ENCODE measurements around the gene TSC2.

TSC2 gene

DNA sequence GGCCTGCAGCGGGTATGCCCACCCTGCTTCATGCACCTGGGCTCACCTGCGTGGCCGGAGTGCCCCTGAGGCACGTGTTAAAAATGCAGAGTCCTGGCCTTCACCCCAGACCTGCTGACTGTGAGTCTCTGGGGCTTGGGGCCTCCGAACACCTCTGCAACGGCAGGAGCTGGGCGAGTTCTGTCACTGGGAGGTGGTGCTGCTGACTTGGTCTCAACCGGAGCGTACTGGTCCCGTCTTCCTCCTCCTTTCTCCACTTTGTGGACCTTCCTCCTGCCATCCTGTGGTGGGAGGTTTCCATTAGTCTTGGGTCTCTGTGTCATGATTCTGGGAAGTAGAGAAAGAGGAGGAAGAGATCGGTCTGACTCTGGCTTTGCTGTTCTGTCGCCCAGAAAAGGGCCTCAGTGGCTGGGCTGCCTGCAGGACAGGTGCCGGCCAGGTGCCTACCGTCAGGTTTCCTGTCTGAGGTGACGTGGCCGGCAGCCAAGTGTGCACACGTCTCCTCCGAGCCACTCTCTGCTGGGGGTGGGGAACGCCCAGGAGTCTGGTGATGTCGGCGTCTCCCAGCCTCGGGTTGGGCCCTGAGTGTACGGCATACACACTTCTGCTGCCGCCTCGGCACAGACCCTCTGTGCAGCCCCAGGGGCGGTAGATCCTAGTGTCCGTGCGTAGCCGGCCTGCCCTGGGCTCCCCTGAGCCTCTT, 6.9 kb downstream of the TSC2 start:
- TF ChIP-seq POLR2A (IDR thresholded peaks at IDR 0.05; ENCODE audit: low read depth, low read length), result no peak
- TF ChIP-seq TAF1 (IDR thresholded peaks at IDR 0.05; ENCODE audit: borderline replicate concordance, low read depth, low read length), result no peak
- TF ChIP-seq POLR2AphosphoS5 (IDR thresholded peaks at IDR 0.05; ENCODE audit: low read depth, low read length), result no peak
- no peak for FAIRE-seq
- DNase-seq (ENCODE audit: insufficient read length), result no peak

- no peak for DNase-seq (ENCODE audit: insufficient read length)
- FAIRE-seq, result no peak
- no peak for TF ChIP-seq POLR2AphosphoS5 (IDR thresholded peaks at IDR 0.05; ENCODE audit: low read depth, low read length)
- no peak for TF ChIP-seq POLR2A (IDR thresholded peaks at IDR 0.05; ENCODE audit: low read depth, low read length)
- TF ChIP-seq TAF1 (IDR thresholded peaks at IDR 0.05; ENCODE audit: borderline replicate concordance, low read depth, low read length), result no peak
These were observed 8.3 kb downstream of the TSC2 start for GRCh38 chr16:2056077-2056476.

DNA sequence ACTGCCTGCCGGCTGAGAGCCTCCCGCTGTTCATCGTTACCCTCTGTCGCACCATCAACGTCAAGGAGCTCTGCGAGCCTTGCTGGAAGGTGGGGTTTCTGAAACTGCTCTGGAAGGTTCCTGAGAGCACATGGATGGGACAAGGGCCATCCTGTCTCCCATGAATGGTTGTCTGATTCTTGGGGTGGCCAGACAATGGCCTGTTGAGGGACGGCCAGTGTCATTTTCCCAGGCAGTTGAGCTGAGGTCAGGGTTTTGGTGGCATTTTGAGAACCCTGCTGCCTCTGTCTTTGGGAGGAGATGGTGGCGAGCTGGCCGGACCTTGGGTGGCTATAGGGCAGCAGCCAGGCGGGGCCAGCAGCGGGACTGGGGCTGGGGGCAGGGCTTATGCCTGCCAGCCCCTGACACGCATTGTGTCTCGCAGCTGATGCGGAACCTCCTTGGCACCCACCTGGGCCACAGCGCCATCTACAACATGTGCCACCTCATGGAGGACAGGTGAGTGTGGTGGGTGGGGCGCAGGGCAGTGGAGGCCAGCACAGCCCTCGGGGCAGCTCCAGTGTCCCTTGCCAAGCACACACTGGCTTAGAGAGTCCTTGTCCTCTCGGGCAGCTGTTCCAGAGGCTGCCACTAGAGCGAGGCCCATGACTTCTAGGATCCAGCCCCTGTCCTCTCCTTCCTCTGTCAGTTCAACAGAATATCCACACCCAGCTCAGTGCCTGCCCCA, 9.1 kb downstream of the TSC2 start:
- DNase-seq (ENCODE audit: insufficient read length), result no peak
- no peak for FAIRE-seq
- TF ChIP-seq POLR2A (IDR thresholded peaks at IDR 0.05; ENCODE audit: low read depth, low read length) (no peak), POLR2AphosphoS5 (IDR thresholded peaks at IDR 0.05; ENCODE audit: low read depth, low read length) (no peak), TAF1 (IDR thresholded peaks at IDR 0.05; ENCODE audit: borderline replicate concordance, low read depth, low read length) (no peak)

- no peak for TF ChIP-seq TAF1 (IDR thresholded peaks at IDR 0.05; ENCODE audit: borderline replicate concordance, low read depth, low read length)
- no peak for FAIRE-seq
These were observed 9.7 kb downstream of the TSC2 start for GRCh38 chr16:2057438-2057837.

DNA sequence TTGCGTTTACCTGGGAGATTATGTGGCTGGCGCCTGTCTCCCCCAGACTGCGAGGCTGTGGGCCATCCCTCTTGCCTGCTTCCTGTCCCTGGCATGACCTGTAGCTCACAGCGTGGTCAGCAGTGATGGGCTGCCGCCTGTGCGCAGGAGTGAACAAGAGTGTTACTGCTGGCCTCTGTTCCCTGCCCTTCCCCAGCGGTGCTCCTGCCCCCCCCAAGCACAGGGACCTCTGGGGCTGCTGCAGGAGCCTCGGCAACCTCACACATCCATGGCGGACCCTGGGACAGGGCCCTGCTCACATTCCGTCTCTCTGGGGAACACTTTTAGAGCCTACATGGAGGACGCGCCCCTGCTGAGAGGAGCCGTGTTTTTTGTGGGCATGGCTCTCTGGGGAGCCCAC, 10.6 kb downstream of the TSC2 start:
- FAIRE-seq, result no peak

More at GRCh38 chr16:2057438-2057837, 9.7 kb downstream of the TSC2 start:
- no peak for DNase-seq (ENCODE audit: insufficient read length)

DNA sequence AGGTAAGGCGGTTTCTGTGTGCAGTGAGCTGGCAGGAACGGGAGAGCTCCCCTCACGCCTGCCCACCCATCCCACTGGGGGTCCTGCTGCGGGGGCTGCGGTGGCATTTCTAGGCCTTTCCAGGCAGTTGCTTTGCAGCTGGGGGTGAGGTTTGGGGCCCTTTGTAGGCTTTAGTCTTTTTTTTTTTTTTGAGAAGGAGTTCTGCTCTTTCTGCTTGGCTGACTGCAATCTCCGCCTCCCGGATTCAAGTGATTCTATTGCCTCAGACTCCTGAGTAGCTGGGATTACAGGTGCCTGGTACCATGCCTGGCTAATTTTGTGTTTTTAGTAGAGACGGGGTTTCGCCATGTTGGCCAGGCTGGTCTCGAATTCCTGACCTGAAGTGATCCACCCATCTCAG, 11.1 kb downstream of the TSC2 start:
- TF ChIP-seq POLR2AphosphoS5 (IDR thresholded peaks at IDR 0.05; ENCODE audit: low read depth, low read length) (no peak), TAF1 (IDR thresholded peaks at IDR 0.05; ENCODE audit: borderline replicate concordance, low read depth, low read length) (no peak), POLR2A (IDR thresholded peaks at IDR 0.05; ENCODE audit: low read depth, low read length) (no peak)
- FAIRE-seq (no peak), DNase-seq (ENCODE audit: insufficient read length) (no peak)

More for the DNA sequence above, 10.6 kb downstream of the TSC2 start:
- DNase-seq (ENCODE audit: insufficient read length), result no peak
- TF ChIP-seq TAF1 (IDR thresholded peaks at IDR 0.05; ENCODE audit: borderline replicate concordance, low read depth, low read length) (no peak), POLR2AphosphoS5 (IDR thresholded peaks at IDR 0.05; ENCODE audit: low read depth, low read length) (no peak), POLR2A (IDR thresholded peaks at IDR 0.05; ENCODE audit: low read depth, low read length) (no peak)

DNA sequence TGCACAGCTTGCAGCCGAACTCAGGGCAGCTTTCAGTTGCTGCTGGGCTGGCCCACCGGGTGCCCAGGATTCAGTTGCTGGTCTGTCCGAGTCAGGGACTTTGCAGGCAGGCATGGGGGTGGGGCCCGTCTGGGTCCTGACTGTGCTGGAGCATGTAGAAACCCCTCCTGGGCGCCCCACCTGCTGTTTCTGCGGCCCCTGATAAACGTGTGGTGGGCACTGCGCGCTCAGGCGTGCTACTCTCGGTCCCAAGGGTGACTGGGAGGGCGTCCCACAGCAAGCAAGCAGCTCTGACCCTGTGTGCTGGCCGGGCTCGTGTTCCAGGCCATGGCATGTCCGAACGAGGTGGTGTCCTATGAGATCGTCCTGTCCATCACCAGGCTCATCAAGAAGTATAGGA, 12.6 kb downstream of the TSC2 start:
- no peak for TF ChIP-seq TAF1 (IDR thresholded peaks at IDR 0.05; ENCODE audit: borderline replicate concordance, low read depth, low read length)
- DNase-seq (ENCODE audit: insufficient read length) (no peak), FAIRE-seq (no peak)

GRCh38 chr16:2061023-2061422, 13.2 kb downstream of the TSC2 start:
- FAIRE-seq (no peak), DNase-seq (ENCODE audit: insufficient read length) (no peak)
- TF ChIP-seq POLR2A (IDR thresholded peaks at IDR 0.05; ENCODE audit: low read depth, low read length) (no peak), POLR2AphosphoS5 (IDR thresholded peaks at IDR 0.05; ENCODE audit: low read depth, low read length) (no peak), TAF1 (IDR thresholded peaks at IDR 0.05; ENCODE audit: borderline replicate concordance, low read depth, low read length) (no peak)

DNA sequence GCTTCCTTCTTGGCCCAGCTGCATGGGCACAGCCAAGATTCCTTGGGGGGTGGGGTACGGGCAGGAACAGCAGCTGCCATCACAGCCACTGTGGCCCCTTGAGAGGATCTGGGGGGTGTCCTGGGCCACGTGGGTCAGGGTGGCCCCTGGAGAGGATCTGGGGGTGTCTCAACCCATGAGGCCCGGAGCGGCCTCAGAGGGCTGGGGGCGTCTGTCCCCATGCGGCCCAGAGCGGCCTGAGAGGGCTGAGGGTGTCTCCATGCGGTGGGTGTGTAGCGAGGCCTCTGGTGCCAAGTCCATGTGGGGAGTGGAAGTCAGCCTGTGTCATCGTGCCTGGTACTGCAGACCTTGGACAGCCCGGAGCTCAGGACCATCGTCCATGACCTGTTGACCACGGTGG, 13.7 kb downstream of the TSC2 start:
- DNase-seq (ENCODE audit: insufficient read length) (no peak), FAIRE-seq (no peak)
- TF ChIP-seq TAF1 (IDR thresholded peaks at IDR 0.05; ENCODE audit: borderline replicate concordance, low read depth, low read length) (no peak), POLR2AphosphoS5 (IDR thresholded peaks at IDR 0.05; ENCODE audit: low read depth, low read length) (no peak), POLR2A (IDR thresholded peaks at IDR 0.05; ENCODE audit: low read depth, low read length) (no peak)

GRCh38 chr16:2062801-2063200, 15.0 kb downstream of the TSC2 start:
- no peak for DNase-seq (ENCODE audit: insufficient read length)
- TF ChIP-seq TAF1 (IDR thresholded peaks at IDR 0.05; ENCODE audit: borderline replicate concordance, low read depth, low read length) (no peak), POLR2A (IDR thresholded peaks at IDR 0.05; ENCODE audit: low read depth, low read length) (no peak), POLR2AphosphoS5 (IDR thresholded peaks at IDR 0.05; ENCODE audit: low read depth, low read length) (no peak)
- no peak for FAIRE-seq

DNA sequence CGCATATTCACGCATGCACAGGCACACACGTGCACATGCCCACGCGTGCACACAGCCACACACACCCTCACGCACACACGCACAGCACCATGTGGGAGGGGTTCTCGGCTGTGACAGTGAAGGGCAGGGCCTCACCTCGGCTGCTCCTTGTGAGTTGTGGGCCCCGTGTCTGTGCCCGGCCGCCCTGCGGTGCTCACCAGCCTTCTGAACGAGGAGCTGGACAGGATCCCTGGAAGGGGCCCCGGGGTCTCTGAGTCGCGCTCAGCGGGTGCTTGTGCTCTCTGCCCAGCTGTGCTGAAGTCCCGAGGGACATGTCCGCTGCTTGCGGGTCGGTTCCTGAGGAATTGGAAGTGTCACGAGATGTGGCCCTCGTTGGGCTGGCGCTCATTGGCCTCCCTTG, 16.1 kb downstream of the TSC2 start:
- TF ChIP-seq TAF1 (IDR thresholded peaks at IDR 0.05; ENCODE audit: borderline replicate concordance, low read depth, low read length) (no peak), POLR2AphosphoS5 (IDR thresholded peaks at IDR 0.05; ENCODE audit: low read depth, low read length) (no peak), POLR2A (IDR thresholded peaks at IDR 0.05; ENCODE audit: low read depth, low read length) (no peak)
- no peak for FAIRE-seq

DNA sequence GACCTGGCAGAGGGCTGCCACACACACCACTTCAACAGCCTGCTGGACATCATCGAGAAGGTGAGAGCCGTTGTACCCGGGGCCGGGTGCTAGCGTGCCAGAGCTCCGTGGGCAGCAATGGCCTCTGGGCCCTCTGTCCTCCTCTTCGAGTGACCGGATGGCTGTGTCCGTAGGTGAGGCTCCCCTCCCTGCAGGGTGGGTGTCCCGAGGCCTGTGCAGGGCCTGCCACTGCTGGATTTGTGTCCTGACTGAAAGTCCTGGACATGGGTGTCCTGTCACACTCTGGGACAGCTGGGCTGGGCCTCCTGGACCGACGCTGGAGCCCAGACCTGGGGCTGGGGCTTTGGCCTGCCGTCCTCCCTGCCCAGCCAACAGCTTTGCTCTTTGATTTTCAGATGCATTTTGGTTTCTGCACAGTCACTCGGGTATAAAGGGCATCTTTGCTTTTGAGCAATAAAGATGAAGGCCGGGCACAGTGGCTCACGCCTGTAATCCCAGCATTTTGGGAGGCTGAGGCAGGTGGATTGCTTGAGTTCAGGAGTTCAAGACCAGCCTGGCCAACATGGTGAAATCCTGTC, 16.7 kb downstream of the TSC2 start:
- FAIRE-seq, result no peak
- no peak for TF ChIP-seq POLR2AphosphoS5 (IDR thresholded peaks at IDR 0.05; ENCODE audit: low read depth, low read length)
- no peak for TF ChIP-seq POLR2A (IDR thresholded peaks at IDR 0.05; ENCODE audit: low read depth, low read length)
- no peak for TF ChIP-seq TAF1 (IDR thresholded peaks at IDR 0.05; ENCODE audit: borderline replicate concordance, low read depth, low read length)
- no peak for DNase-seq (ENCODE audit: insufficient read length)

More for the DNA sequence above, 16.1 kb downstream of the TSC2 start:
- DNase-seq (ENCODE audit: insufficient read length), result no peak

Measured in GM12892 (cell line).